GF-D8 (cell line): ENCODE data around the gene TTC33.
"Not testable (repeated sequence)": the region's sequence is repeated elsewhere in the genome, so short reads cannot be mapped to it uniquely, and the experiment has no call there.

Experiments used
- DNase-seq: peaks from one replicate; lab custom pipeline; 2025; lab: John Stamatoyannopoulos, UW

The TTC33 gene

GRCh38 chr5:40607202-40607601 is 148.6 kb downstream of the TTC33 start:
- DNase-seq, result no peak

GRCh38 chr5:40606077-40606765 is 149.5 kb downstream of the TTC33 start:
- no peak for DNase-seq

- no peak for DNase-seq
Observed at GRCh38 chr5:40605295-40605958, 150.3 kb downstream of the TTC33 start.

- no peak for DNase-seq
Observed at GRCh38 chr5:40603378-40603777, 152.4 kb downstream of the TTC33 start.

GRCh38 chr5:40601198-40601868 is 154.4 kb downstream of the TTC33 start:
- no peak for DNase-seq

- no peak for DNase-seq
Observed at GRCh38 chr5:40600383-40600782, 155.4 kb downstream of the TTC33 start.

GRCh38 chr5:40599676-40600075 is 156.1 kb downstream of the TTC33 start:
- no peak for DNase-seq

GRCh38 chr5:40594811-40595210 is 160.9 kb downstream of the TTC33 start:
- DNase-seq, result no peak

- DNase-seq, result not testable (repeated sequence)
Observed at GRCh38 chr5:40591727-40592396, 163.9 kb downstream of the TTC33 start.

- DNase-seq, result no peak
Observed at GRCh38 chr5:40587376-40587775, 168.4 kb downstream of the TTC33 start.

- no peak for DNase-seq
Observed at GRCh38 chr5:40585537-40586267, 170.1 kb downstream of the TTC33 start.

GRCh38 chr5:40584054-40584453 is 171.7 kb downstream of the TTC33 start:
- DNase-seq, result no peak

GRCh38 chr5:40578501-40579451 is 177.0 kb downstream of the TTC33 start:
- no peak for DNase-seq

GRCh38 chr5:40577718-40578117 is 178.0 kb downstream of the TTC33 start:
- DNase-seq, result no peak

- DNase-seq, result no peak
Observed at GRCh38 chr5:40575921-40576320, 179.8 kb downstream of the TTC33 start.

GRCh38 chr5:40575411-40575810 is 180.3 kb downstream of the TTC33 start:
- DNase-seq, result no peak

- DNase-seq, result no peak
Observed at GRCh38 chr5:40572937-40573336, 182.8 kb downstream of the TTC33 start.

- no peak for DNase-seq
Observed at GRCh38 chr5:40572391-40572790, 183.4 kb downstream of the TTC33 start.

GRCh38 chr5:40571729-40572128 is 184.0 kb downstream of the TTC33 start:
- DNase-seq, result no peak

- no peak for DNase-seq
Observed at GRCh38 chr5:40570408-40571129, 185.2 kb downstream of the TTC33 start.
